HepG2 (cell line): Measurements from ENCODE around the gene PEPD. TPM values are rescaled to one million over a fixed set of nuclear protein-coding genes. Genes with fewer than 3 reads are reported as not detected.

Experiments
- NR3C1 ChIP-seq: sonication (generic); formaldehyde crosslinking; IDR thresholded peaks from 2 replicates; pipeline ENCODE4 v1.4.0; 2020; ENCODE audit warnings: missing genetic modification reagents
- PRDM10 ChIP-seq: sonication (generic); formaldehyde crosslinking; IDR thresholded peaks from 2 replicates; pipeline ENCODE4 v1.4.0; 2020; ENCODE audit warnings: low read depth, missing genetic modification reagents
- ZNF331 ChIP-seq: sonication (generic); formaldehyde crosslinking; IDR thresholded peaks from 2 replicates; pipeline ENCODE4 v1.4.0; 2020; ENCODE audit warnings: missing genetic modification reagents
- ZNF382 ChIP-seq: sonication (generic); formaldehyde crosslinking; IDR thresholded peaks from 2 replicates; pipeline ENCODE4 v1.5.0; 2020; ENCODE audit warnings: missing genetic modification reagents, mild to moderate bottlenecking, borderline replicate concordance
- polyA plus RNA-seq, 8 experiments: library from polyadenylated mRNA; depleted of rRNA in 3 of 8; stranded (reverse) in 7 of 8; unstranded in 1 of 8; fragments of >200 nt; fragmentation: Illumina TruSeq in 4 of 8; extraction: Trizol in 4 of 8; gene quantifications; 2 replicates each; pipeline versions ENCODE4 v1.2.1 to v1.2.3, GENCODE V29; 2011 to 2016; ENCODE audit warnings: low read depth in 4 of 8, missing spikeins in 1 of 8, mixed read lengths in 1 of 8; ENCODE audit not compliant: insufficient read depth in 1 of 8
- total RNA-seq, 5 experiments: library from RNA; depleted of rRNA; stranded (reverse); fragments of >200 nt; fragmentation: Illumina TruSeq; extraction: Trizol; gene quantifications; 2 replicates each; pipeline ENCODE4 v1.2.3, GENCODE V29; 2016; ENCODE audit warnings: low read depth in 1 of 5
- TF ChIP-seq, protein P1 (sequence below): sonication (generic); formaldehyde crosslinking; IDR thresholded peaks from 2 replicates; pipeline ENCODE4 v1.4.0; 2020; ENCODE audit warnings: missing genetic modification reagents, borderline replicate concordance

The PEPD gene
- total and polyA plus RNA-seq, 2 of the 13 experiments (the other 11 are each of a cell fraction or from before 2014, with no cell fraction given) = 60.7 to 75.1 TPM

DNA sequence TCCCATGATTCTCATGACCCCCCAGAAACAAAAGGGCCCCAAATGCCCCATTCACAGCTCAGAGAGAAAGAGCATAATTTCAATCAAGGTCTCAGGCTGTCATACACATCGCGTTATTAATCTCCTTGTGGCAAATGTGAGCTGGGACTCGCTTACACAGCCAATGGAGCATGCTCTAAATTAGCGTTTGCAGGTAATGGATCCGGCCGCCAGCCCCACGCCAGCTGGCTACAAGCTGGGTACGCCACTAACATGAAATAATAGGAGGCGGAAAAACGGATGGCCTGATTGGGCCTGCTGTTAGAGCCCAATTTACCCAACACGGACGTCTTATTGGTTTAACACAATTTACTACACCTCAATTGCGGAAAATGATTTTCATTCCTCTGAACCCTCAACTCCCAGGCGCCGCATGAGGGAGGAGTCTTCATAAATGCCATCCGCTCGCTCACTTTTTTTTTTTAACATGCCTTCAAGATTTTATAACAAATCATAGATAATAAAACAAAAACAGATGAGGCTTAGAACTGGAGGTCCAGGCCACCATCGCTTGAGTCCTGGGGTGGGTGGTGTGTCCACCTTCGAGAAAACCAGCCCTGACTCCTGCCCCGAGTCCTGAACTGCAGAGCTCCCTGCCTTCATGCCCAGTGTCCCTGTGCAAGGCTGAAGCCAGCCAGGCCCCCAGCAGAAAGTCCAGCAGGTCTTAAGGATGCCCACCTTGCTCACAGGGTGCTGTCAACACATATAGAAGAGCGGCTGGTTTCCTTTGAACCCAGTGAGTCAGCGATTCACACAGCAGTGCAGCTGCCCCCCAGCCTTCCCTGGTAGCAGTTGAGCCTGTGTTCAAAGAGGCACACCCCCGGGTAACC lies 62.1 kb downstream of the PEPD start (continued):
- TF ChIP-seq ZNF331 (CRISPR knock-in tag) = no peak
- no peak for TF ChIP-seq ZNF382 (CRISPR knock-in tag)
- no peak for TF ChIP-seq PRDM10 (CRISPR knock-in tag)
- TF ChIP-seq, protein P1, sequence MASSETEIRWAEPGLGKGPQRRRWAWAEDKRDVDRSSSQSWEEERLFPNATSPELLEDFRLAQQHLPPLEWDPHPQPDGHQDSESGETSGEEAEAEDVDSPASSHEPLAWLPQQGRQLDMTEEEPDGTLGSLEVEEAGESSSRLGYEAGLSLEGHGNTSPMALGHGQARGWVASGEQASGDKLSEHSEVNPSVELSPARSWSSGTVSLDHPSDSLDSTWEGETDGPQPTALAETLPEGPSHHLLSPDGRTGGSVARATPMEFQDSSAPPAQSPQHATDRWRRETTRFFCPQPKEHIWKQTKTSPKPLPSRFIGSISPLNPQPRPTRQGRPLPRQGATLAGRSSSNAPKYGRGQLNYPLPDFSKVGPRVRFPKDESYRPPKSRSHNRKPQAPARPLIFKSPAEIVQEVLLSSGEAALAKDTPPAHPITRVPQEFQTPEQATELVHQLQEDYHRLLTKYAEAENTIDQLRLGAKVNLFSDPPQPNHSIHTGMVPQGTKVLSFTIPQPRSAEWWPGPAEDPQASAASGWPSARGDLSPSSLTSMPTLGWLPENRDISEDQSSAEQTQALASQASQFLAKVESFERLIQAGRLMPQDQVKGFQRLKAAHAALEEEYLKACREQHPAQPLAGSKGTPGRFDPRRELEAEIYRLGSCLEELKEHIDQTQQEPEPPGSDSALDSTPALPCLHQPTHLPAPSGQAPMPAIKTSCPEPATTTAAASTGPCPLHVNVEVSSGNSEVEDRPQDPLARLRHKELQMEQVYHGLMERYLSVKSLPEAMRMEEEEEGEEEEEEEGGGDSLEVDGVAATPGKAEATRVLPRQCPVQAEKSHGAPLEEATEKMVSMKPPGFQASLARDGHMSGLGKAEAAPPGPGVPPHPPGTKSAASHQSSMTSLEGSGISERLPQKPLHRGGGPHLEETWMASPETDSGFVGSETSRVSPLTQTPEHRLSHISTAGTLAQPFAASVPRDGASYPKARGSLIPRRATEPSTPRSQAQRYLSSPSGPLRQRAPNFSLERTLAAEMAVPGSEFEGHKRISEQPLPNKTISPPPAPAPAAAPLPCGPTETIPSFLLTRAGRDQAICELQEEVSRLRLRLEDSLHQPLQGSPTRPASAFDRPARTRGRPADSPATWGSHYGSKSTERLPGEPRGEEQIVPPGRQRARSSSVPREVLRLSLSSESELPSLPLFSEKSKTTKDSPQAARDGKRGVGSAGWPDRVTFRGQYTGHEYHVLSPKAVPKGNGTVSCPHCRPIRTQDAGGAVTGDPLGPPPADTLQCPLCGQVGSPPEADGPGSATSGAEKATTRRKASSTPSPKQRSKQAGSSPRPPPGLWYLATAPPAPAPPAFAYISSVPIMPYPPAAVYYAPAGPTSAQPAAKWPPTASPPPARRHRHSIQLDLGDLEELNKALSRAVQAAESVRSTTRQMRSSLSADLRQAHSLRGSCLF (CRISPR knock-in tag) = no peak
- TF ChIP-seq NR3C1 (CRISPR knock-in tag) = no peak
- TF ChIP-seq, all 625 proteins: peak for 0
